Neural cell (in vitro differentiated cells): ENCODE results near the gene TRIM29. TPM values are rescaled to one million over a fixed set of nuclear protein-coding genes. Genes with fewer than 3 reads are reported as not detected.

Source experiments
- H2AFZ ChIP-seq: fragments of 200-600, 300-800 bp; sonication (generic), shearing (Covaris generic); 2 replicates; pipeline ENCODE4 v1.6.0; 2014; ENCODE audit warnings: low read depth, mild to moderate bottlenecking, antibody characterized with exemption, low read length, moderate library complexity
- H3F3A ChIP-seq: fragments of 200-600 bp; shearing (Covaris generic); 2 replicates; pipeline ENCODE4 v1.6.1; 2016; ENCODE audit warnings: mild to moderate bottlenecking, moderate library complexity, mixed read lengths, antibody characterized with exemption, low read length; ENCODE audit not compliant: insufficient read depth, poor library complexity, severe bottlenecking
- H3K27ac ChIP-seq: fragments of 200-600, 300-800 bp; sonication (generic), shearing (Covaris generic); 2 replicates; pipeline ENCODE4 v1.5.1; 2014; ENCODE audit warnings: mild to moderate bottlenecking, low read length, moderate library complexity
- H3K27me3 ChIP-seq: fragments of 300-800, 200-600 bp; sonication (generic), shearing (Covaris generic); 2 replicates; pipeline ENCODE4 v1.6.0; 2014; ENCODE audit warnings: mild to moderate bottlenecking, low read depth, low read length, moderate library complexity; ENCODE audit not compliant: insufficient read depth
- H3K36me3 ChIP-seq: fragments of 300-800, 200-600 bp; sonication (generic), shearing (Covaris generic); 2 replicates; pipeline ENCODE4 v1.5.1; 2014; ENCODE audit warnings: mild to moderate bottlenecking, antibody characterized with exemption, low read length, moderate library complexity; ENCODE audit not compliant: insufficient read depth
- H3K4me2 ChIP-seq: fragments of 300-800, 200-600 bp; sonication (generic), shearing (Covaris generic); 2 replicates; pipeline ENCODE4 v1.6.0; 2014; ENCODE audit warnings: mild to moderate bottlenecking, low read length
- H3K4me3 ChIP-seq: fragments of 300-800, 200-600 bp; sonication (generic), shearing (Covaris generic); 2 replicates; pipeline ENCODE4 v1.5.1; 2014; ENCODE audit warnings: mild to moderate bottlenecking, low read length, moderate library complexity
- H3K79me2 ChIP-seq: fragments of 200-600 bp; shearing (Covaris generic); replicated peaks from 2 replicates; pipeline ENCODE4 v1.6.0; 2014; ENCODE audit warnings: mild to moderate bottlenecking, low read length, moderate library complexity; ENCODE audit not compliant: insufficient read depth
- H3K9ac ChIP-seq: fragments of 300-800, 200-600 bp; sonication (generic), shearing (Covaris generic); 2 replicates; pipeline ENCODE4 v1.6.1; 2016; ENCODE audit warnings: mild to moderate bottlenecking, low read length, mixed read lengths
- H3K9me2 ChIP-seq: fragments of 200-600 bp; shearing (Covaris generic); 2 replicates; pipeline ENCODE4 v1.6.1; 2016; ENCODE audit warnings: mild to moderate bottlenecking, low read length, mixed read lengths; ENCODE audit not compliant: insufficient read depth
- H3K9me3 ChIP-seq: fragments of 200-600, 300-800 bp; sonication (generic), shearing (Covaris generic); 2 replicates; pipeline ENCODE4 v1.6.1; 2016; ENCODE audit warnings: mild to moderate bottlenecking, mixed run types, low read length, moderate library complexity, mixed read lengths
- H4K20me1 ChIP-seq: fragments of 200-600 bp; shearing (Covaris generic); 2 replicates; pipeline ENCODE4 v1.6.1; 2016; ENCODE audit warnings: mild to moderate bottlenecking, mixed run types; ENCODE audit not compliant: insufficient read depth
- EP300 ChIP-seq: fragments of 450-650 bp; conservative IDR thresholded peaks from 2 replicates; pipeline ENCODE4 v1.6.1; 2014; ENCODE audit warnings: antibody characterized with exemption, mild to moderate bottlenecking, moderate library complexity; ENCODE audit not compliant: poor library complexity, severe bottlenecking
- EZH2 ChIP-seq: fragments of 200-600, 300-800 bp; shearing (Covaris generic), sonication (generic); IDR thresholded peaks from 2 replicates; pipeline ENCODE4 v1.6.1; 2014; ENCODE audit warnings: antibody characterized with exemption, low read length, borderline replicate concordance, mild to moderate bottlenecking; ENCODE audit not compliant: insufficient read depth, poor library complexity, severe bottlenecking
- MXI1 ChIP-seq: fragments of 450-650 bp; conservative IDR thresholded peaks from 2 replicates; pipeline ENCODE4 v1.6.1; 2014; ENCODE audit warnings: antibody characterized with exemption, mild to moderate bottlenecking; ENCODE audit not compliant: poor library complexity, severe bottlenecking
- POLR2AphosphoS5 ChIP-seq: IDR thresholded peaks from 2 replicates; pipeline ENCODE4 v1.6.1; 2012
- RAD21 ChIP-seq: fragments of 450-650 bp; conservative IDR thresholded peaks from 2 replicates; pipeline ENCODE4 v1.6.1; 2014; ENCODE audit warnings: antibody characterized with exemption, mild to moderate bottlenecking, moderate library complexity
- SMC3 ChIP-seq: fragments of 450-650 bp; conservative IDR thresholded peaks from 2 replicates; pipeline ENCODE4 v1.6.1; 2014; ENCODE audit warnings: antibody characterized with exemption, mild to moderate bottlenecking, moderate library complexity; ENCODE audit not compliant: poor library complexity
- TAF1 ChIP-seq: IDR thresholded peaks from 2 replicates; pipeline ENCODE4 v1.6.1; 2012; ENCODE audit warnings: low read depth
- polyA plus RNA-seq: library from polyadenylated mRNA; depleted of rRNA; stranded (reverse); fragments of >200 nt; gene quantifications from 2 replicates; pipeline ENCODE4 v1.2.3, GENCODE V29; 2014
- TF ChIP-seq, protein P1 (sequence below): fragments of 450-650 bp; IDR thresholded peaks from 2 replicates; pipeline ENCODE4 v1.5.1; 2014; ENCODE audit warnings: antibody characterized with exemption, mild to moderate bottlenecking, moderate library complexity; ENCODE audit not compliant: poor library complexity, severe bottlenecking
- TF ChIP-seq, protein P2 (sequence below): IDR thresholded peaks from 2 replicates; pipeline ENCODE4 v1.6.1; 2012; ENCODE audit warnings: borderline replicate concordance

The TRIM29 gene
- polyA plus RNA-seq, 1 donor from 2014 or later: 0.82 TPM

GRCh38 chr11:120065176-120065575 lies 72.7 kb downstream of the TRIM29 start:
- Histone ChIP-seq H3K9me3 (no peaks in the 10 kb centered on the region), H3K4me2 (no peak overlapping the region), H4K20me1 (no peaks in the 10 kb centered on the region), H3K27me3 (no peaks in the 10 kb centered on the region), H2AFZ (no peak overlapping the region), H3K4me3 (no peak overlapping the region), H3K27ac (no peak overlapping the region), H3K79me2 (no peaks in the 10 kb centered on the region), H3K36me3 (no peaks in the 10 kb centered on the region), H3K9ac (no peak overlapping the region), H3F3A (no peaks in the 10 kb centered on the region), H3K9me2 (no peaks in the 10 kb centered on the region)
- no peak for TF ChIP-seq EZH2
- TF ChIP-seq, protein P1, sequence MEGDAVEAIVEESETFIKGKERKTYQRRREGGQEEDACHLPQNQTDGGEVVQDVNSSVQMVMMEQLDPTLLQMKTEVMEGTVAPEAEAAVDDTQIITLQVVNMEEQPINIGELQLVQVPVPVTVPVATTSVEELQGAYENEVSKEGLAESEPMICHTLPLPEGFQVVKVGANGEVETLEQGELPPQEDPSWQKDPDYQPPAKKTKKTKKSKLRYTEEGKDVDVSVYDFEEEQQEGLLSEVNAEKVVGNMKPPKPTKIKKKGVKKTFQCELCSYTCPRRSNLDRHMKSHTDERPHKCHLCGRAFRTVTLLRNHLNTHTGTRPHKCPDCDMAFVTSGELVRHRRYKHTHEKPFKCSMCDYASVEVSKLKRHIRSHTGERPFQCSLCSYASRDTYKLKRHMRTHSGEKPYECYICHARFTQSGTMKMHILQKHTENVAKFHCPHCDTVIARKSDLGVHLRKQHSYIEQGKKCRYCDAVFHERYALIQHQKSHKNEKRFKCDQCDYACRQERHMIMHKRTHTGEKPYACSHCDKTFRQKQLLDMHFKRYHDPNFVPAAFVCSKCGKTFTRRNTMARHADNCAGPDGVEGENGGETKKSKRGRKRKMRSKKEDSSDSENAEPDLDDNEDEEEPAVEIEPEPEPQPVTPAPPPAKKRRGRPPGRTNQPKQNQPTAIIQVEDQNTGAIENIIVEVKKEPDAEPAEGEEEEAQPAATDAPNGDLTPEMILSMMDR: no peak
- no peak for TF ChIP-seq EP300
- no peak for TF ChIP-seq SMC3
- no peak for TF ChIP-seq TAF1
- no peak for TF ChIP-seq RAD21
- TF ChIP-seq POLR2AphosphoS5: no peak
- TF ChIP-seq MXI1: no peak
- TF ChIP-seq, protein P2, sequence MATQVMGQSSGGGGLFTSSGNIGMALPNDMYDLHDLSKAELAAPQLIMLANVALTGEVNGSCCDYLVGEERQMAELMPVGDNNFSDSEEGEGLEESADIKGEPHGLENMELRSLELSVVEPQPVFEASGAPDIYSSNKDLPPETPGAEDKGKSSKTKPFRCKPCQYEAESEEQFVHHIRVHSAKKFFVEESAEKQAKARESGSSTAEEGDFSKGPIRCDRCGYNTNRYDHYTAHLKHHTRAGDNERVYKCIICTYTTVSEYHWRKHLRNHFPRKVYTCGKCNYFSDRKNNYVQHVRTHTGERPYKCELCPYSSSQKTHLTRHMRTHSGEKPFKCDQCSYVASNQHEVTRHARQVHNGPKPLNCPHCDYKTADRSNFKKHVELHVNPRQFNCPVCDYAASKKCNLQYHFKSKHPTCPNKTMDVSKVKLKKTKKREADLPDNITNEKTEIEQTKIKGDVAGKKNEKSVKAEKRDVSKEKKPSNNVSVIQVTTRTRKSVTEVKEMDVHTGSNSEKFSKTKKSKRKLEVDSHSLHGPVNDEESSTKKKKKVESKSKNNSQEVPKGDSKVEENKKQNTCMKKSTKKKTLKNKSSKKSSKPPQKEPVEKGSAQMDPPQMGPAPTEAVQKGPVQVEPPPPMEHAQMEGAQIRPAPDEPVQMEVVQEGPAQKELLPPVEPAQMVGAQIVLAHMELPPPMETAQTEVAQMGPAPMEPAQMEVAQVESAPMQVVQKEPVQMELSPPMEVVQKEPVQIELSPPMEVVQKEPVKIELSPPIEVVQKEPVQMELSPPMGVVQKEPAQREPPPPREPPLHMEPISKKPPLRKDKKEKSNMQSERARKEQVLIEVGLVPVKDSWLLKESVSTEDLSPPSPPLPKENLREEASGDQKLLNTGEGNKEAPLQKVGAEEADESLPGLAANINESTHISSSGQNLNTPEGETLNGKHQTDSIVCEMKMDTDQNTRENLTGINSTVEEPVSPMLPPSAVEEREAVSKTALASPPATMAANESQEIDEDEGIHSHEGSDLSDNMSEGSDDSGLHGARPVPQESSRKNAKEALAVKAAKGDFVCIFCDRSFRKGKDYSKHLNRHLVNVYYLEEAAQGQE: no peak

- Histone ChIP-seq H3K4me2 (no peak overlapping the region), H3F3A (no peaks in the 10 kb centered on the region)
- TF ChIP-seq, protein P1: no peak
- no peak for TF ChIP-seq POLR2AphosphoS5
- no peak for TF ChIP-seq TAF1
- TF ChIP-seq EP300: no peak
- no peak for TF ChIP-seq SMC3
- TF ChIP-seq EZH2: no peak
- TF ChIP-seq, protein P2: no peak
Measured at GRCh38 chr11:120064341-120064740, 73.6 kb downstream of the TRIM29 start.

More at GRCh38 chr11:120064341-120064740, 73.6 kb downstream of the TRIM29 start:
- Histone ChIP-seq H4K20me1 (no peaks in the 10 kb centered on the region), H3K4me3 (no peak overlapping the region), H3K9me3 (no peaks in the 10 kb centered on the region), H3K9me2 (no peaks in the 10 kb centered on the region), H3K27ac (no peak overlapping the region), H3K79me2 (no peaks in the 10 kb centered on the region), H3K9ac (no peak overlapping the region), H2AFZ (no peak overlapping the region), H3K36me3 (no peaks in the 10 kb centered on the region), H3K27me3 (no peaks in the 10 kb centered on the region)
